Measurements from ENCODE around the gene HES4. TPM values are rescaled to one million over a fixed set of nuclear protein-coding genes. Genes with fewer than 3 reads are reported as not detected.
A peak's percentile ranks its signal among the peaks of the same experiment; 100 is the strongest.
"Not testable (repeated sequence)": the region's sequence is repeated elsewhere in the genome, so short reads cannot be mapped to it uniquely, and the experiment has no call there.

The HES4 gene
- total RNA-seq, 1 donor from 2014 or later, result 21.4 TPM

DNA sequence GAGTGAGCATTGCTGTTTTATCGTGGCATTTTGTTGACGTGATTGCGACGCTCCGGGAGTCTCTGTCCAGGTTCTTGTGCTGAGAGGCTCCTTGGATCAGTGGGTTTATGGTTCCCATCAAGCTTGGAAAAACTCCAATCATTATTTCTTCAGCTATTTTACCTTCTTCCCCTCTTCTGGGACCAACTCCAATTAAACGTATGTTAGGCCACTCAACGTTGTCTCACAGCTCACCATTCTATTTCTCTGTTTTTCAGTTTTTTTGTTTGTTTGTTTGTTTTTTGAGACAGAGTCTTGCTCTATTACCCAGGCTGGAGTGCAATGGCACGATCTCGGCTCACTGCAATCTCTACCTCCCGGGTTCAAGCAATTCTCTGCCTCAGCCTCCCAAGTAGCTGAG, 8.0 kb downstream of the HES4 start:
- intact Hi-C loops (cut with DNase I), result no loop called here

GRCh38 chr1:991275-991674, 8.6 kb downstream of the HES4 start:
- H3K36me3 ChIP-seq; H3K27ac ChIP-seq; ATAC-seq; H3K4me3 ChIP-seq; DNase-seq; H3K27me3 ChIP-seq (ENCODE audit: low read depth); H3K4me1 ChIP-seq; H3K9me3 ChIP-seq; intact Hi-C loops (cut with DNase I): not testable (repeated sequence)

More for the DNA sequence above, 8.0 kb downstream of the HES4 start:
- no peak for ATAC-seq
- no peaks in the 10 kb centered on the region for H3K36me3 ChIP-seq
- no peaks in the 10 kb centered on the region for H3K4me1 ChIP-seq
- H3K9me3 ChIP-seq, result peaks cover 4% of the 10 kb centered on the region
- no peak for TF ChIP-seq CTCF (IDR thresholded peaks at IDR 0.05)
- H3K4me3 ChIP-seq, result no peak overlapping the region
- no peak for DNase-seq
- peaks cover 9% of the 10 kb centered on the region for H3K27me3 ChIP-seq (ENCODE audit: low read depth)
- H3K27ac ChIP-seq, result no peak overlapping the region

- intact Hi-C loops (cut with DNase I); H3K27me3 ChIP-seq (ENCODE audit: low read depth); DNase-seq; H3K27ac ChIP-seq; H3K36me3 ChIP-seq; H3K9me3 ChIP-seq; H3K4me3 ChIP-seq; ATAC-seq; H3K4me1 ChIP-seq: not testable (repeated sequence)
These were observed 11.8 kb downstream of the HES4 start for GRCh38 chr1:988061-988460.

GRCh38 chr1:985126-985525, 14.8 kb downstream of the HES4 start:
- Histone ChIP-seq H3K9me3 (no peaks in the 10 kb centered on the region), H3K36me3 (no peaks in the 10 kb centered on the region), H3K27me3 (ENCODE audit: low read depth) (peaks cover 9% of the 10 kb centered on the region), H3K4me3 (no peak overlapping the region), H3K27ac (no peak overlapping the region), H3K4me1 (no peaks in the 10 kb centered on the region)
- no peak for ATAC-seq
- DNase-seq, result no peak
- intact Hi-C loops (cut with DNase I), result no loop called here
- TF ChIP-seq CTCF (IDR thresholded peaks at IDR 0.05), result no peak

DNA sequence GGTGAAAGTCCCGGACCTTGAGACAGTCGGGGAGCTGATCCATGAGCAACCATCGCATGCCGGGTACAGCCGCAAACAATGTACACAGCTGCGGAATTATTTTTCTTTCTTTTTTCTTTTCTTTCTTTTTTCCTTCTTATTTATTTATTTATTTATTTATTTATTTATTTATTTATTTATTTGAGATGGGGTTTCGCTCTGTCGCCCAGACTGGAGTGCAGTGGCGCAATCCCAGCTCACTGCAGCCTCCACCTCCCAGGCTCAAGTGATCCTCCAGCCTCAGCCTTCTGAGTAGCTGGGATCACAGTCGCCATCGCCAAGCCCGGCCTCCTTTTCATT, 15.5 kb downstream of the HES4 start:
- no peaks in the 10 kb centered on the region for H3K4me1 ChIP-seq
- peaks cover 9% of the 10 kb centered on the region for H3K27me3 ChIP-seq (ENCODE audit: low read depth)
- H3K9me3 ChIP-seq, result no peaks in the 10 kb centered on the region
- no peak overlapping the region for H3K4me3 ChIP-seq
- no peaks in the 10 kb centered on the region for H3K36me3 ChIP-seq
- DNase-seq, result no peak
- intact Hi-C loops (cut with DNase I), result no loop called here
- H3K27ac ChIP-seq, result no peak overlapping the region
- TF ChIP-seq CTCF (IDR thresholded peaks at IDR 0.05), result no peak
- ATAC-seq, result no peak

DNA sequence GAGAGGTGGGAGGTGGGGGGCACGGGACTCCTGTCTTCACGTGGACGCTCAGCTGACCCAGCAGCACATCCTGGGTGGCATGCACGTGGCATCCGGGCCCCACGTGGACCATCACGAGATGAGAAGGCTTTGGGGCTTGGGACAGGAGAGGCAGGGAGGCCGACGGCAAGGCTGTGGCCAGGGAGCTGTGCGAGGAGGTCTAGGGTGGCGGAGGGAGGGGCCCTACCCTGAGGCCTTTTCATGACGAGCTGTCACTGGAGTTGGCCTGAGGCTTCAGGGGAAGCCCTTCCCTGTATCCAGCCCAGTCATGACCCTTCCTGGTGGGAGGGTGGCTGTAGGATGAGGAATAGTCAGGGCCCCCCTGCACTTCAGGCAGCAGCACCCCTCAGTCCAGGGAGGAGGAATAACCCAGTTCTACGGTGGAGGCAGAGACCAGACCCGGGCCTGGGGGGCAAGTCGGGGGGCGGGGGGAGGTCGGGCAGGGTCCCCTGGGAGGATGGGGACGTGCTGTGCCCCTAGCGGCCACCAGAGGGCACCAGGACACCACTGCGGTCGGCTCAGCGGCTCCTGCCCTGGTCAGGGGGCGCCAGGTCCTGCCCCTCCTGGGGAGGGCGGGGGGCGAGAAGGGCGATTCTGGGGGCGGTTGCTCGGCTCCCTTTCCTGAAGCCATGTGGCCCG, 16.0 kb downstream of the HES4 start:
- Histone ChIP-seq H3K9me3 (no peaks in the 10 kb centered on the region), H3K27me3 (ENCODE audit: low read depth) (peaks cover 9% of the 10 kb centered on the region), H3K36me3 (no peaks in the 10 kb centered on the region), H3K4me1 (no peaks in the 10 kb centered on the region), H3K4me3 (no peak overlapping the region), H3K27ac (no peak overlapping the region)
- DNase-seq (no peak), ATAC-seq (peak; percentile 76 to 82)
- intact Hi-C loops (cut with DNase I), result no loop called here
- peak; percentile 95 for TF ChIP-seq CTCF (IDR thresholded peaks at IDR 0.05)

All from lower lobe of right lung (tissue), 2 donors.